Body of pancreas (tissue), 4 donors: ENCODE data around the gene TRPV3.

Experiments used
- POLR2A ChIP-seq, 3 donors: fragments of 450-650 bp; IDR thresholded peaks; one replicate each; pipeline ENCODE4 v1.6.1; 2016; ENCODE audit warnings: antibody characterized with exemption in 3 of 3, mild to moderate bottlenecking in 2 of 3
- TF ChIP-seq, protein P1 (sequence below), 7 experiments: fragments of 450-650 bp in 4 of 7; fragments of 200-600 bp in 3 of 7; sonication (generic) in 3 of 7; IDR thresholded peaks; one replicate each; pipeline ENCODE4 v1.5.1; 2016 to 2019; ENCODE audit warnings: antibody characterized with exemption in 7 of 7

DNA sequence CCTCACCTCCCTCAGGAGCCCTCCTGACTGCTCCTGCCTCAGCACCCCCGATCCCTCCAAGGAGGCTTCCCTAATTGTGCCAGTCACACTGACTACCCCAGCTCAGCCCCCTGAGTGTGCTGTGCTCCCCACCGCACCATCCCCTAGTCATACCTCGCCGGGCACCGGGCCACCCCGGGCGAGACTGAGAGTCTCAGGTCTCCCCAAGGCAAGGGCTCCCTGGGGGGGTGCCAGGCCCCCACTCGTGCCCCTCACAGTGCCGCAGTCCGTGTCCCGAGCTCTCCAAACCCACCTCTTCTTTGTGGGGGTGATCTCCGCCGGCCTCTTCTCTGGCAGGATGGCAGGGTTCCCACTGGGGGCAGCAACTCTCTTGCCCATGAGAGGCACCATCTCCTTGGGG is 3.2 kb downstream of the TRPV3 start:
- TF ChIP-seq, protein P1, sequence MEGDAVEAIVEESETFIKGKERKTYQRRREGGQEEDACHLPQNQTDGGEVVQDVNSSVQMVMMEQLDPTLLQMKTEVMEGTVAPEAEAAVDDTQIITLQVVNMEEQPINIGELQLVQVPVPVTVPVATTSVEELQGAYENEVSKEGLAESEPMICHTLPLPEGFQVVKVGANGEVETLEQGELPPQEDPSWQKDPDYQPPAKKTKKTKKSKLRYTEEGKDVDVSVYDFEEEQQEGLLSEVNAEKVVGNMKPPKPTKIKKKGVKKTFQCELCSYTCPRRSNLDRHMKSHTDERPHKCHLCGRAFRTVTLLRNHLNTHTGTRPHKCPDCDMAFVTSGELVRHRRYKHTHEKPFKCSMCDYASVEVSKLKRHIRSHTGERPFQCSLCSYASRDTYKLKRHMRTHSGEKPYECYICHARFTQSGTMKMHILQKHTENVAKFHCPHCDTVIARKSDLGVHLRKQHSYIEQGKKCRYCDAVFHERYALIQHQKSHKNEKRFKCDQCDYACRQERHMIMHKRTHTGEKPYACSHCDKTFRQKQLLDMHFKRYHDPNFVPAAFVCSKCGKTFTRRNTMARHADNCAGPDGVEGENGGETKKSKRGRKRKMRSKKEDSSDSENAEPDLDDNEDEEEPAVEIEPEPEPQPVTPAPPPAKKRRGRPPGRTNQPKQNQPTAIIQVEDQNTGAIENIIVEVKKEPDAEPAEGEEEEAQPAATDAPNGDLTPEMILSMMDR (IDR thresholded peaks at IDR 0.05): no peak
- TF ChIP-seq POLR2A (IDR thresholded peaks at IDR 0.05): no peak
